ENCODE data around the gene TRHDE.
"Not testable (repeated sequence)": the region's sequence is repeated elsewhere in the genome, so short reads cannot be mapped to it uniquely, and the experiment has no call there.

TRHDE gene

GRCh38 chr12:72694193-72694592 lies 422.0 kb downstream of the TRHDE start:
- Histone ChIP-seq H3K4me3 (ENCODE audit: low read depth, low read length, poor library complexity, severe bottlenecking) (no peak overlapping the region), H3K36me3 (ENCODE audit: insufficient read depth, low read length) (no peaks in the 10 kb centered on the region), H3K4me1 (ENCODE audit: insufficient read depth, low read length, severe bottlenecking) (no peaks in the 10 kb centered on the region), H3F3A (ENCODE audit: insufficient read depth, low read length) (no peaks in the 10 kb centered on the region), H3K79me2 (ENCODE audit: insufficient read depth, low read length) (no peaks in the 10 kb centered on the region), H3K27ac (ENCODE audit: low read depth, low read length, poor library complexity, severe bottlenecking) (no peak overlapping the region), H3K27me3 (ENCODE audit: insufficient read depth, low read length) (no peaks in the 10 kb centered on the region), H2AFZ (ENCODE audit: low read length) (no peak overlapping the region), H3K9ac (ENCODE audit: low read length) (no peak overlapping the region), H4K20me1 (ENCODE audit: insufficient read depth, low read length) (no peaks in the 10 kb centered on the region), H3K9me2 (ENCODE audit: low read depth, low read length) (no peaks in the 10 kb centered on the region), H3K9me3 (ENCODE audit: low read length) (no peaks in the 10 kb centered on the region), H3K4me2 (ENCODE audit: low read length) (no peak overlapping the region)
- TF ChIP-seq, protein P1, sequence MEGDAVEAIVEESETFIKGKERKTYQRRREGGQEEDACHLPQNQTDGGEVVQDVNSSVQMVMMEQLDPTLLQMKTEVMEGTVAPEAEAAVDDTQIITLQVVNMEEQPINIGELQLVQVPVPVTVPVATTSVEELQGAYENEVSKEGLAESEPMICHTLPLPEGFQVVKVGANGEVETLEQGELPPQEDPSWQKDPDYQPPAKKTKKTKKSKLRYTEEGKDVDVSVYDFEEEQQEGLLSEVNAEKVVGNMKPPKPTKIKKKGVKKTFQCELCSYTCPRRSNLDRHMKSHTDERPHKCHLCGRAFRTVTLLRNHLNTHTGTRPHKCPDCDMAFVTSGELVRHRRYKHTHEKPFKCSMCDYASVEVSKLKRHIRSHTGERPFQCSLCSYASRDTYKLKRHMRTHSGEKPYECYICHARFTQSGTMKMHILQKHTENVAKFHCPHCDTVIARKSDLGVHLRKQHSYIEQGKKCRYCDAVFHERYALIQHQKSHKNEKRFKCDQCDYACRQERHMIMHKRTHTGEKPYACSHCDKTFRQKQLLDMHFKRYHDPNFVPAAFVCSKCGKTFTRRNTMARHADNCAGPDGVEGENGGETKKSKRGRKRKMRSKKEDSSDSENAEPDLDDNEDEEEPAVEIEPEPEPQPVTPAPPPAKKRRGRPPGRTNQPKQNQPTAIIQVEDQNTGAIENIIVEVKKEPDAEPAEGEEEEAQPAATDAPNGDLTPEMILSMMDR (IDR thresholded peaks at IDR 0.05; ENCODE audit: low read length), result no peak
- no peak for TF ChIP-seq EZH2 (IDR thresholded peaks at IDR 0.05; ENCODE audit: borderline replicate concordance, low read length)

- Histone ChIP-seq H3K79me2 (ENCODE audit: insufficient read depth, low read length) (no peaks in the 10 kb centered on the region), H3K4me2 (ENCODE audit: low read length) (no peak overlapping the region), H3K9me3 (ENCODE audit: low read length) (no peaks in the 10 kb centered on the region), H3K9me2 (ENCODE audit: low read depth, low read length) (no peaks in the 10 kb centered on the region), H3K4me3 (ENCODE audit: low read depth, low read length, poor library complexity, severe bottlenecking) (no peak overlapping the region), H2AFZ (ENCODE audit: low read length) (no peak overlapping the region), H4K20me1 (ENCODE audit: insufficient read depth, low read length) (no peaks in the 10 kb centered on the region), H3K27ac (ENCODE audit: low read depth, low read length, poor library complexity, severe bottlenecking) (no peak overlapping the region), H3K27me3 (ENCODE audit: insufficient read depth, low read length) (no peaks in the 10 kb centered on the region), H3K4me1 (ENCODE audit: insufficient read depth, low read length, severe bottlenecking) (no peaks in the 10 kb centered on the region), H3F3A (ENCODE audit: insufficient read depth, low read length) (no peaks in the 10 kb centered on the region), H3K9ac (ENCODE audit: low read length) (no peak overlapping the region), H3K36me3 (ENCODE audit: insufficient read depth, low read length) (no peaks in the 10 kb centered on the region)
- TF ChIP-seq EZH2 (IDR thresholded peaks at IDR 0.05; ENCODE audit: borderline replicate concordance, low read length), result no peak
- TF ChIP-seq, protein P1 (IDR thresholded peaks at IDR 0.05; ENCODE audit: low read length), result no peak
Observed at GRCh38 chr12:72699362-72699761, 427.2 kb downstream of the TRHDE start.

DNA sequence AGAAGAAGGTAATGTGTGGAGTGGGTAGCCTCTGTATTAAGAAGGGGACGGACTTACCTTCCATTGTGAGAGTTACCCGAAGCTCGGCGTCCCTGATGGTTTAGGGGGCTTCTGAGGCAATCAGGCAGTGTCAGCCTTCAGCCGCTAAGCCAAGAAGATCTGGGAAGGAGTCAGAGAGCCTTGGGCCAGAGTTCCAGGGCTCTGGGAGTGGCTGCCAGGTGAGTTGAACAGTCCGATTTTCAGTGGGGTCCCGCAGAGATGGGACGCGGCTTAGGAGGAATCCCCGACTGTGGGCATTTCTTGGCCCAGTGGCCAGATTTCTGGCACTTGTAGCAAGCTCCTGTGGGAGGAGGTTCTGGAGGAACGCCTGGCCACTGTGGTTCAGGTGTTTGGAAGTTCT lies 439.9 kb downstream of the TRHDE start:
- H3K9me3 ChIP-seq (ENCODE audit: low read length); H3K9ac ChIP-seq (ENCODE audit: low read length); H3K36me3 ChIP-seq (ENCODE audit: insufficient read depth, low read length); H3K4me1 ChIP-seq (ENCODE audit: insufficient read depth, low read length, severe bottlenecking); H3K9me2 ChIP-seq (ENCODE audit: low read depth, low read length); H3K27me3 ChIP-seq (ENCODE audit: insufficient read depth, low read length); H3K27ac ChIP-seq (ENCODE audit: low read depth, low read length, poor library complexity, severe bottlenecking); H3K79me2 ChIP-seq (ENCODE audit: insufficient read depth, low read length); H3K4me2 ChIP-seq (ENCODE audit: low read length); H3K4me3 ChIP-seq (ENCODE audit: low read depth, low read length, poor library complexity, severe bottlenecking); H3F3A ChIP-seq (ENCODE audit: insufficient read depth, low read length); H4K20me1 ChIP-seq (ENCODE audit: insufficient read depth, low read length); H2AFZ ChIP-seq (ENCODE audit: low read length): not testable (repeated sequence)

DNA sequence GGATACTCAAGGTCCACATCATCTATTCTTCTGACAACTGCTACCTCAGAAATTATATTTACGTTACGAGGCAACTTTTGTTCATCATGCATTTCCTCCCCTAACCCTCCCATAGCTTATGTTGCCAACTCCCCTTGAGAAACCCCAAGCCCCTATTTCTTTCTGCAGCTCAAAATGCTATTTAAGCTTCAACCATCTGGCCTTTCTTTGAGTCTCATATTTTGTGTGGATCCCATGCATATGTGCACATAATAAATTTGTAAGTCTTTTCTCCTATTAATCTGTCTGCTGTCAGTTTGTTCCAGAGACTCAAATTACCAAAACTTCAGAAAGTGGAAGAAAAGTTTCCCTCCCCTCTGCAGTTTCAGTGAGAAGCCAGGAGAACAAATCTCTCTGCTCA lies 444.1 kb downstream of the TRHDE start:
- Histone ChIP-seq H3K79me2 (ENCODE audit: insufficient read depth, low read length) (no peaks in the 10 kb centered on the region), H3F3A (ENCODE audit: insufficient read depth, low read length) (no peaks in the 10 kb centered on the region), H3K9me2 (ENCODE audit: low read depth, low read length) (no peaks in the 10 kb centered on the region), H3K36me3 (ENCODE audit: insufficient read depth, low read length) (no peaks in the 10 kb centered on the region), H2AFZ (ENCODE audit: low read length) (no peak overlapping the region), H3K9me3 (ENCODE audit: low read length) (no peaks in the 10 kb centered on the region), H4K20me1 (ENCODE audit: insufficient read depth, low read length) (no peaks in the 10 kb centered on the region), H3K4me3 (ENCODE audit: low read depth, low read length, poor library complexity, severe bottlenecking) (no peak overlapping the region), H3K9ac (ENCODE audit: low read length) (no peak overlapping the region), H3K27me3 (ENCODE audit: insufficient read depth, low read length) (no peaks in the 10 kb centered on the region), H3K27ac (ENCODE audit: low read depth, low read length, poor library complexity, severe bottlenecking) (no peak overlapping the region), H3K4me1 (ENCODE audit: insufficient read depth, low read length, severe bottlenecking) (no peaks in the 10 kb centered on the region), H3K4me2 (ENCODE audit: low read length) (no peak overlapping the region)
- TF ChIP-seq, protein P1 (IDR thresholded peaks at IDR 0.05; ENCODE audit: low read length), result no peak
- TF ChIP-seq EZH2 (IDR thresholded peaks at IDR 0.05; ENCODE audit: borderline replicate concordance, low read length), result no peak

All from OCI-LY1 (cell line).